A549 (cell line): ENCODE measurements around the gene CRISPLD2. TPM values are rescaled to one million over a fixed set of nuclear protein-coding genes. Genes with fewer than 3 reads are reported as not detected.

Experiments used
- ATAC-seq, 2 experiments: fragments of 200-7000 bp in 1 of 2; fragments of >200 bp in 1 of 2; cut with Nextera tagmentation in 1 of 2; cut with Tn5 transposase in 1 of 2; 3 replicates each; pipeline versions ENCODE4 v1.8.0 to v1.9.1; 2018 to 2020; ENCODE audit warnings: mild to moderate bottlenecking in 1 of 2, moderate library complexity in 1 of 2
- CTCF ChIA-PET: fragments of 300-600 bp; sonication (Branson Sonifier 250); formaldehyde crosslinking; extraction: SDS; loops from one replicate; lab custom pipeline; 2021; ENCODE audit warnings: antibody characterized with exemption, inconsistent platforms; lab: Yijun Ruan, JAX
- POLR2A ChIA-PET: fragments of 350-600 bp; formaldehyde crosslinking; extraction: SDS; loops from one replicate; lab custom pipeline; 2021; ENCODE audit warnings: antibody characterized with exemption, inconsistent platforms; lab: Yijun Ruan, JAX
- DNase-seq, 2 experiments: peaks; one replicate each; pipeline versions ENCODE4 v3.0.0 to v3.0.0-alpha.2; 2011 to 2016; ENCODE audit warnings: low read depth in 1 of 2, low spot score in 1 of 2
- FAIRE-seq: peaks from 2 replicates; lab custom pipeline; 2011; peaks lifted over from hg19 to GRCh38; lab: Jason Lieb, UNC
- H3K27ac ChIP-seq, 2 experiments: fragments of >200 bp; sonication (Bioruptor Twin); formaldehyde crosslinking; 3 replicates each; pipeline ENCODE4 v1.5.1; 2016 to 2017
- H3K4me1 ChIP-seq: fragments of >200 bp; sonication (Bioruptor Twin); formaldehyde crosslinking; 3 replicates; pipeline ENCODE4 v1.6.1; 2016
- H3K4me2 ChIP-seq: fragments of >200 bp; sonication (Bioruptor Twin); formaldehyde crosslinking; 3 replicates; pipeline ENCODE4 v1.6.1; 2016
- H3K4me3 ChIP-seq: fragments of >200 bp; sonication (Bioruptor Twin); formaldehyde crosslinking; 3 replicates; pipeline ENCODE4 v1.5.1; 2016
- H3K9me3 ChIP-seq: fragments of >200 bp; sonication (Bioruptor Twin); formaldehyde crosslinking; 3 replicates; pipeline ENCODE4 v1.6.1; 2016
- ATOH8 ChIP-seq: fragments of 250-450 bp; sonication (Bioruptor Pico); IDR thresholded peaks from 2 replicates; pipeline ENCODE4 v1.5.0; 2020; ENCODE audit warnings: low read depth, mild to moderate bottlenecking, moderate library complexity
- BCL3 ChIP-seq: fragments of >200 bp; sonication (Bioruptor Twin); formaldehyde crosslinking; IDR thresholded peaks from 3 replicates; pipeline ENCODE4 v1.6.1; 2016
- CBX2 ChIP-seq: fragments of 200-600 bp; sonication (generic); IDR thresholded peaks from 2 replicates; pipeline ENCODE4 v1.6.1; 2016; ENCODE audit warnings: low read depth, mild to moderate bottlenecking, borderline replicate concordance
- CHD4 ChIP-seq: fragments of 200-600 bp; sonication (generic); IDR thresholded peaks from 2 replicates; pipeline ENCODE4 v1.6.1; 2016; ENCODE audit warnings: antibody characterized with exemption, mild to moderate bottlenecking, borderline replicate concordance
- E2F6 ChIP-seq: IDR thresholded peaks from 2 replicates; pipeline ENCODE4 v1.6.1; 2012; ENCODE audit warnings: low read depth, borderline replicate concordance
- EHMT2 ChIP-seq: fragments of 200-600 bp; sonication (generic); IDR thresholded peaks from 2 replicates; pipeline ENCODE4 v1.6.1; 2016; ENCODE audit warnings: antibody characterized with exemption, low read depth, mild to moderate bottlenecking, moderate library complexity
- ELK1 ChIP-seq: fragments of 150-350 bp; IDR thresholded peaks from 2 replicates; pipeline ENCODE4 v1.6.1; 2014; ENCODE audit warnings: low read depth, mild to moderate bottlenecking, low read length
- EP300 ChIP-seq, 2 experiments: fragments of >200 bp; sonication (Bioruptor Twin); formaldehyde crosslinking; IDR thresholded peaks; 2 replicates in 1 of 2; 3 replicates in 1 of 2; pipeline ENCODE4 v1.6.1; 2016 to 2017
- ESRRA ChIP-seq: fragments of 150-350 bp; IDR thresholded peaks from 2 replicates; pipeline ENCODE4 v1.6.1; 2014; ENCODE audit warnings: mild to moderate bottlenecking, low read length, borderline replicate concordance
- FOSB ChIP-seq: fragments of 250-450 bp; sonication (Bioruptor Pico); IDR thresholded peaks from 2 replicates; pipeline ENCODE4 v1.5.0; 2020; ENCODE audit warnings: mild to moderate bottlenecking, moderate library complexity
- GATA3 ChIP-seq: IDR thresholded peaks from 2 replicates; pipeline ENCODE4 v1.6.1; 2012; ENCODE audit warnings: borderline replicate concordance
- HEYL ChIP-seq: fragments of 250-450 bp; sonication (Bioruptor Pico); IDR thresholded peaks from 2 replicates; pipeline ENCODE4 v1.8.0; 2021; ENCODE audit warnings: mild to moderate bottlenecking, moderate library complexity
- HOXA7 ChIP-seq: fragments of 250-450 bp; sonication (Bioruptor Pico); IDR thresholded peaks from 2 replicates; pipeline ENCODE4 v1.5.0; 2020; ENCODE audit warnings: mild to moderate bottlenecking, moderate library complexity
- HOXB13 ChIP-seq: fragments of 250-450 bp; sonication (Bioruptor Pico); IDR thresholded peaks from 2 replicates; pipeline ENCODE4 v1.5.0; 2020; ENCODE audit warnings: low read depth, mild to moderate bottlenecking, moderate library complexity
- HOXB5 ChIP-seq: fragments of 250-450 bp; sonication (Bioruptor Pico); IDR thresholded peaks from 2 replicates; pipeline ENCODE4 v1.5.0; 2020; ENCODE audit warnings: mild to moderate bottlenecking, moderate library complexity
- JUNB ChIP-seq: fragments of >200 bp; sonication (Bioruptor Twin); formaldehyde crosslinking; IDR thresholded peaks from 2 replicates; pipeline ENCODE4 v1.6.1; 2016
- MAX ChIP-seq: IDR thresholded peaks from 2 replicates; pipeline ENCODE4 v1.6.1; 2012
- MAZ ChIP-seq: fragments of 150-350 bp; IDR thresholded peaks from 2 replicates; pipeline ENCODE4 v1.6.1; 2014; ENCODE audit warnings: antibody characterized with exemption, low read depth, low read length, borderline replicate concordance
- MYC ChIP-seq: IDR thresholded peaks from 2 replicates; pipeline ENCODE4 v1.6.1; 2012; ENCODE audit warnings: mild to moderate bottlenecking, inconsistent platforms, low read length, improper control_type of control experiment, borderline replicate concordance
- NR3C1 ChIP-seq: fragments of >200 bp; sonication (Bioruptor Twin); formaldehyde crosslinking; IDR thresholded peaks from 3 replicates; pipeline ENCODE4 v1.6.1; 2017
- PBX3 ChIP-seq: IDR thresholded peaks from 2 replicates; pipeline ENCODE4 v1.6.1; 2012
- POLR2A ChIP-seq: IDR thresholded peaks from 2 replicates; pipeline ENCODE4 v1.6.1; 2012; ENCODE audit warnings: mild to moderate bottlenecking, low read length
- RARB ChIP-seq: fragments of 250-450 bp; sonication (Bioruptor Pico); IDR thresholded peaks from 2 replicates; pipeline ENCODE4 v1.8.0; 2021; ENCODE audit warnings: mild to moderate bottlenecking, moderate library complexity
- RCOR1 ChIP-seq: fragments of 150-350 bp; IDR thresholded peaks from 2 replicates; pipeline ENCODE4 v1.6.1; 2014; ENCODE audit warnings: antibody characterized with exemption, low read length, low read depth
- RFX5 ChIP-seq: fragments of 450-650 bp; IDR thresholded peaks from 2 replicates; pipeline ENCODE4 v1.7.1; 2014; ENCODE audit warnings: antibody characterized with exemption, mild to moderate bottlenecking, moderate library complexity
- SMC3 ChIP-seq: fragments of >200 bp; sonication (Bioruptor Twin); formaldehyde crosslinking; IDR thresholded peaks from 3 replicates; pipeline ENCODE4 v1.6.1; 2018; ENCODE audit warnings: inconsistent platforms
- TFCP2L1 ChIP-seq: fragments of 250-450 bp; sonication (Bioruptor Pico); IDR thresholded peaks from 2 replicates; pipeline ENCODE4 v1.5.0; 2021; ENCODE audit warnings: mild to moderate bottlenecking
- ZC3H11A ChIP-seq: fragments of 450-650 bp; IDR thresholded peaks from 2 replicates; pipeline ENCODE4 v1.6.1; 2014; ENCODE audit warnings: antibody characterized with exemption, mild to moderate bottlenecking
- ZFP36 ChIP-seq: fragments of 450-650 bp; IDR thresholded peaks from 2 replicates; pipeline ENCODE4 v1.6.1; 2014; ENCODE audit warnings: borderline replicate concordance; ENCODE audit not compliant: partially characterized antibody
- ZNF302 ChIP-seq: fragments of 250-450 bp; sonication (Bioruptor Pico); IDR thresholded peaks from 2 replicates; pipeline ENCODE4 v1.9.0; 2021; ENCODE audit warnings: inconsistent platforms, mild to moderate bottlenecking, moderate library complexity
- ZSCAN20 ChIP-seq: fragments of 250-450 bp; sonication (Bioruptor Pico); IDR thresholded peaks from 2 replicates; pipeline ENCODE4 v1.8.0; 2022; ENCODE audit warnings: mild to moderate bottlenecking, moderate library complexity
- WGBS: methylation state at CpG from one replicate; pipeline ENCODE4 v1.1.6; 2017; ENCODE audit errors: missing lambda C conversion rate; 5-methylcytosine and 5-hydroxymethylcytosine counted together
- polyA plus RNA-seq, 4 experiments: library from polyadenylated mRNA; depleted of rRNA in 3 of 4; stranded (reverse); fragments of >200 nt; fragmentation: RNase III in 1 of 4; extraction: RNeasy Plus Mini Kit Qiagen cat#74134 plus additional on column Dnase treatment in 1 of 4; gene quantifications; 2 replicates in 3 of 4; 3 replicates in 1 of 4; pipeline ENCODE4 v1.2.3, GENCODE V29; 2011 to 2017

Gene CRISPLD2
- polyA plus RNA-seq, 2 of the 4 experiments (the other 2 are of a cell fraction) = 0.85 to 1.6 TPM

- CTCF ChIA-PET = interaction anchor here (1.0 to 1.8 kb wide), 2 partner anchors 16 to 77 kb away, joined by 3 to 6 read pairs; no protein-coding TSS in a partner anchor
- no peak for DNase-seq
- POLR2A ChIA-PET = no interaction called here
- Histone ChIP-seq H3K4me1 (no peaks in the 10 kb centered on the region), H3K4me2 (no peak overlapping the region), H3K27ac (no peak overlapping the region), H3K9me3 (no peaks in the 10 kb centered on the region), H3K4me3 (no peak overlapping the region)
- no peak for ATAC-seq
- TF ChIP-seq HOXA7 (CRISPR knock-in tag) = no peak
- TF ChIP-seq BCL3 = no peak
- TF ChIP-seq HEYL (CRISPR knock-in tag) = no peak
- no peak for TF ChIP-seq ZNF302 (CRISPR knock-in tag)
- no peak for TF ChIP-seq ELK1
- TF ChIP-seq SMC3 = no peak
- no peak for TF ChIP-seq RCOR1
- TF ChIP-seq JUNB = no peak
- TF ChIP-seq ATOH8 (CRISPR knock-in tag) = no peak
- TF ChIP-seq CHD4 = no peak
- no peak for TF ChIP-seq RFX5
- no peak for TF ChIP-seq ZC3H11A
- no peak for TF ChIP-seq RARB (CRISPR knock-in tag)
- TF ChIP-seq ESRRA = no peak
- no peak for TF ChIP-seq TFCP2L1 (CRISPR knock-in tag)
- no peak for TF ChIP-seq MAX
- TF ChIP-seq MAZ = no peak
- TF ChIP-seq CBX2 = no peak
- no peak for TF ChIP-seq FOSB (CRISPR knock-in tag)
- 80% methylated on average over 5 of the region's 5 CpGs for WGBS
- FAIRE-seq = no peak
Observed at GRCh38 chr16:84874553-84874952, 54.8 kb downstream of the CRISPLD2 start.

GRCh38 chr16:84874983-84875382, 55.2 kb downstream of the CRISPLD2 start:
- ATAC-seq = no peak
- POLR2A ChIA-PET = interaction anchor here (0.6 kb wide), 1 partner anchor 358 kb away, joined by 3 read pairs; no protein-coding TSS in a partner anchor
- no peak overlapping the region for H3K4me2 ChIP-seq

More at GRCh38 chr16:84874983-84875382, 55.2 kb downstream of the CRISPLD2 start:
- no peak for DNase-seq
- CTCF ChIA-PET = interaction anchor here (0.6 to 1.8 kb wide), 3 partner anchors 15 to 121 kb away, joined by 3 to 6 read pairs (median 3); no protein-coding TSS in a partner anchor
- no peak overlapping the region for H3K27ac ChIP-seq
- FAIRE-seq = no peak
- 68% methylated on average over 3 of the region's 3 CpGs for WGBS
- peaks cover 3% of the 10 kb centered on the region for H3K4me1 ChIP-seq
- no peaks in the 10 kb centered on the region for H3K9me3 ChIP-seq
- TF ChIP-seq GATA3 = no peak
- no peak for TF ChIP-seq HOXB5 (CRISPR knock-in tag)
- no peak for TF ChIP-seq EHMT2
- TF ChIP-seq ZC3H11A = no peak
- no peak for TF ChIP-seq E2F6
- TF ChIP-seq PBX3 = no peak
- TF ChIP-seq ESRRA = no peak
- TF ChIP-seq MYC = no peak
- TF ChIP-seq NR3C1 = no peak
- no peak for TF ChIP-seq POLR2A
- no peak for TF ChIP-seq CHD4
- TF ChIP-seq RARB (CRISPR knock-in tag) = no peak
- TF ChIP-seq MAZ = no peak
- no peak for TF ChIP-seq ZSCAN20 (CRISPR knock-in tag)
- no peak for TF ChIP-seq RFX5
- no peak for TF ChIP-seq FOSB (CRISPR knock-in tag)
- TF ChIP-seq EP300 (IDR thresholded peaks at IDR 0.05) = no peak
- TF ChIP-seq HOXB13 = no peak
- TF ChIP-seq ZFP36 = no peak
- no peak overlapping the region for H3K4me3 ChIP-seq
